Hepatocyte (in vitro differentiated cells): Measurements from ENCODE around the gene TNFAIP6. TPM values are rescaled to one million over a fixed set of nuclear protein-coding genes. Genes with fewer than 3 reads are reported as not detected.

Source experiments
- DNase-seq: peaks from one replicate; pipeline ENCODE4 v3.0.0-alpha.2; 2016; ENCODE audit warnings: low spot score
- H2AFZ ChIP-seq: fragments of 200-600 bp; sonication (generic); 2 replicates; pipeline ENCODE4 v1.6.0; 2016; ENCODE audit warnings: antibody characterized with exemption, mild to moderate bottlenecking
- H3K27ac ChIP-seq: fragments of 200-600 bp; sonication (generic); 2 replicates; pipeline ENCODE4 v1.5.1; 2016; ENCODE audit warnings: mild to moderate bottlenecking
- H3K27me3 ChIP-seq: fragments of 200-600 bp; sonication (generic); 2 replicates; pipeline ENCODE4 v1.6.1; 2016
- H3K36me3 ChIP-seq: fragments of 200-600 bp; sonication (generic); replicated peaks from 2 replicates; pipeline ENCODE4 v1.5.1; 2016; ENCODE audit warnings: low read depth; ENCODE audit not compliant: insufficient read depth
- H3K4me1 ChIP-seq: fragments of 200-600 bp; sonication (generic); 2 replicates; pipeline ENCODE4 v1.5.1; 2016; ENCODE audit warnings: mild to moderate bottlenecking, moderate library complexity; ENCODE audit not compliant: insufficient read depth
- H3K4me2 ChIP-seq: fragments of 200-600 bp; sonication (generic); 2 replicates; pipeline ENCODE4 v1.6.0; 2016
- H3K4me3 ChIP-seq: fragments of 200-600 bp; sonication (generic); 2 replicates; pipeline ENCODE4 v1.5.1; 2016; ENCODE audit warnings: mild to moderate bottlenecking
- H3K79me2 ChIP-seq: fragments of 200-600 bp; sonication (generic); 2 replicates; pipeline ENCODE4 v1.6.0; 2017; ENCODE audit warnings: mild to moderate bottlenecking
- H3K9me2 ChIP-seq: fragments of 200-600 bp; sonication (generic); replicated peaks from 2 replicates; pipeline ENCODE4 v1.6.0; 2017; ENCODE audit warnings: mild to moderate bottlenecking; ENCODE audit not compliant: insufficient read depth
- H3K9me3 ChIP-seq: fragments of 200-600 bp; sonication (generic); 2 replicates; pipeline ENCODE4 v1.5.1; 2016; ENCODE audit warnings: low read depth, mild to moderate bottlenecking
- H4K20me1 ChIP-seq: fragments of 200-600 bp; sonication (generic); 2 replicates; pipeline ENCODE4 v1.6.0; 2016; ENCODE audit warnings: mild to moderate bottlenecking; ENCODE audit not compliant: insufficient read depth, poor library complexity, severe bottlenecking
- EZH2 ChIP-seq: fragments of 200-600 bp; sonication (generic); IDR thresholded peaks from 2 replicates; pipeline ENCODE4 v1.6.1; 2016; ENCODE audit warnings: antibody characterized with exemption, mild to moderate bottlenecking, borderline replicate concordance
- EZH2phosphoT487 ChIP-seq: fragments of 200-600 bp; sonication (generic); IDR thresholded peaks from one replicate; pipeline ENCODE4 v1.6.1; 2018; ENCODE audit warnings: antibody characterized with exemption, mild to moderate bottlenecking, low read depth, moderate library complexity; ENCODE audit not compliant: unreplicated experiment, severe bottlenecking
- WGBS: methylation state at CpG from one replicate; pipeline ENCODE4 v1.1.6; 2016; ENCODE audit warnings: low lambda C conversion rate; ENCODE audit errors: missing lambda C conversion rate; 5-methylcytosine and 5-hydroxymethylcytosine counted together
- polyA plus RNA-seq: library from polyadenylated mRNA; unstranded; fragments of >200 nt; fragmentation: Nextera tagmentation; extraction: Ambion mirVana; gene quantifications from 2 replicates; pipeline ENCODE4 v1.2.1, GENCODE V29; 2016
- total RNA-seq: library from RNA; depleted of rRNA; stranded (reverse); fragments of >200 nt; gene quantifications from 2 replicates; pipeline ENCODE4 v1.2.3, GENCODE V29; 2014
- TF ChIP-seq, protein P1 (sequence below): fragments of 200-600 bp; sonication (generic); IDR thresholded peaks from 2 replicates; pipeline ENCODE4 v1.5.1; 2016; ENCODE audit warnings: antibody characterized with exemption, mild to moderate bottlenecking; ENCODE audit not compliant: poor library complexity

The TNFAIP6 gene
- total and polyA plus RNA-seq, 2 experiments from 2014 or later = 10.5 to 13.0 TPM

DNA sequence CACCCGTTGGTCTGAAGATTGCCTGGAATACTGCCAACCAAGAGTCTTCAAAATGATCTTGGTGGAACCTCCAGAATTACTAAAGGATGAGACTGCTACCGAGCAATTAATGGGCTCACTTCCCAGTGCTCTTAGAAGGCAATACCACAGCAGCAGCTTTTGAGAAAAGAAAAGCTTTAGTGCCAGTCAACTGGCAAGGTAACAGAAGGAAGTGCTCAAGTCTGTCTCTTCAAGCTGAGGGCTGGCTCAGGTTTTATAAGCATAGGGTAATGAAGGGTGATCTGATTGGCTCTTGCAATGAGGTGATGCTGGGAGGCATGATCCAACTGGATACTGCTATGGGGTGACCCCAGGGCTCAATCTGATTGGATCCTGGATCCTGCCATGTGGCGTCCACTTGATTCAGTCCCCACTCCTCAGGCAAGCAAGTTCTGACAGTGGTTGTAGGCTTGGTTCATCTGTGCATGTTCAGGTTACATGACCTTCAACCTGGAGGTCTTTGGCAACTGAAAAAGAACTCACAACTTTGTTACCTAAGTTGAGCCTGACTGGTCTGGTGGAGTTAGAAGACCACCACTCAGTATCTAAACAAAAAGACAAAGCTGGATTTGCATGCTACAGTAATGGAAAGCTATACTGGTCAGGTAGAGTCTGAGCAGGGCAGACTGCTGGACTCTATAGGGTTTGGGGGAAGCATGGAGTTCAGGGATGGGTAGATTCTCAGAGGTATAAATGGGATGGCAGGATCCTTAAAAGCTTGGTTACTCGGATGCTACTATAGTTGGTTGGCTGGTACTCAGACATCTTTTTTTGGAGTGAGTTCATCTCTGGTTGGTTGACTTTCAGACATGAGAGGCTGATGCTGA lies 38.4 kb downstream of the TNFAIP6 start:
- H3K4me3 ChIP-seq = no peak overlapping the region
- no peaks in the 10 kb centered on the region for H3K9me2 ChIP-seq
- TF ChIP-seq EZH2phosphoT487 (no peak), EZH2 (no peak)
- TF ChIP-seq, protein P1, sequence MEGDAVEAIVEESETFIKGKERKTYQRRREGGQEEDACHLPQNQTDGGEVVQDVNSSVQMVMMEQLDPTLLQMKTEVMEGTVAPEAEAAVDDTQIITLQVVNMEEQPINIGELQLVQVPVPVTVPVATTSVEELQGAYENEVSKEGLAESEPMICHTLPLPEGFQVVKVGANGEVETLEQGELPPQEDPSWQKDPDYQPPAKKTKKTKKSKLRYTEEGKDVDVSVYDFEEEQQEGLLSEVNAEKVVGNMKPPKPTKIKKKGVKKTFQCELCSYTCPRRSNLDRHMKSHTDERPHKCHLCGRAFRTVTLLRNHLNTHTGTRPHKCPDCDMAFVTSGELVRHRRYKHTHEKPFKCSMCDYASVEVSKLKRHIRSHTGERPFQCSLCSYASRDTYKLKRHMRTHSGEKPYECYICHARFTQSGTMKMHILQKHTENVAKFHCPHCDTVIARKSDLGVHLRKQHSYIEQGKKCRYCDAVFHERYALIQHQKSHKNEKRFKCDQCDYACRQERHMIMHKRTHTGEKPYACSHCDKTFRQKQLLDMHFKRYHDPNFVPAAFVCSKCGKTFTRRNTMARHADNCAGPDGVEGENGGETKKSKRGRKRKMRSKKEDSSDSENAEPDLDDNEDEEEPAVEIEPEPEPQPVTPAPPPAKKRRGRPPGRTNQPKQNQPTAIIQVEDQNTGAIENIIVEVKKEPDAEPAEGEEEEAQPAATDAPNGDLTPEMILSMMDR = no peak
- H3K36me3 ChIP-seq = no peaks in the 10 kb centered on the region
- no peak overlapping the region for H3K4me2 ChIP-seq
- DNase-seq = no peak
- H3K4me1 ChIP-seq = no peaks in the 10 kb centered on the region
- H3K79me2 ChIP-seq = no peaks in the 10 kb centered on the region
- no peak overlapping the region for H3K27ac ChIP-seq
- no peaks in the 10 kb centered on the region for H3K27me3 ChIP-seq
- no peaks in the 10 kb centered on the region for H3K9me3 ChIP-seq
- no peaks in the 10 kb centered on the region for H4K20me1 ChIP-seq
- WGBS = 94% methylated on average over 4 of the region's 4 CpGs
- H2AFZ ChIP-seq = no peak overlapping the region

DNA sequence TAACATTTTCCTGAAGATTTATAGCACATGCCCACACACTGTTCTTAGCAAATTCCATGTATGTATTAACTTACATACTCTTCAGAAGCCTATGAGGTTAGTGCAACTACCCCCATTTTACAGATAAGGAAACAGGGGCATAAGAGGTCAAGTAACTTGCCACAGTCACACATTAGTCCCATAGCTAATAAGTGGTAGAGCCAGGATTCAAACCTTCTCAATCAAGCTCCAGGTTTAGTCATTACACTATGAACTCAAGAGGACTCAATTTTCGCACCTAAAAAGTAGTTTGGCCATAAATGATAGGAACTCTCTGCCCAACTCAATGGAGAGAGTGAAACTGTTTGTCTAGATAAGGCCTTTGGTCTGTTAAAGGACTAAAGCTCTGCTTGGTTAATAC lies 42.6 kb downstream of the TNFAIP6 start:
- Histone ChIP-seq H2AFZ (no peak overlapping the region), H3K9me2 (no peaks in the 10 kb centered on the region), H3K36me3 (no peaks in the 10 kb centered on the region), H3K79me2 (no peaks in the 10 kb centered on the region), H3K9me3 (no peaks in the 10 kb centered on the region), H3K4me2 (no peak overlapping the region), H3K27me3 (no peaks in the 10 kb centered on the region), H3K4me3 (no peak overlapping the region), H4K20me1 (no peaks in the 10 kb centered on the region), H3K4me1 (no peaks in the 10 kb centered on the region), H3K27ac (no peak overlapping the region)
- no peak for TF ChIP-seq EZH2phosphoT487
- TF ChIP-seq, protein P1 = no peak
- TF ChIP-seq EZH2 = no peak
- no peak for DNase-seq
- WGBS = 97% methylated on average over 1 of the region's 1 CpG

DNA sequence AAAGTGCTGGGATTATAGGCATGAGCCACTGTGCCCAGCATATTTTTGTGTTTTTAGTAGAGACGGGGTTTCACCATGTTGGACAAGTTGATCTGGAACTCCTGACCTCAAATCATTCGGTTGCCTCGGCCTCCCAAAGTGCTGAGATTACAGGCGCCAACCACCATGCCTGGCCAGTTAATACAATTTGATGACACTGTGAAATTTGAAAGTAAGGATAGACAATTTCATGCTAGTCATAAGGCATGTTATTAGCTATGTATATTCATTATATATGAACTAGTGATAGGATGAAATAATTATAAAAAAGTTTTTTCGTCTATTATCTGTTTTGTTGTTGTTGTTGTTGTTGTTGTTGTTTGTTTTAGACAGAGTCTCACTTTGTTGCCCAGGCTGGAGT lies 43.8 kb downstream of the TNFAIP6 start:
- Histone ChIP-seq H4K20me1 (no peaks in the 10 kb centered on the region), H2AFZ (no peak overlapping the region), H3K9me2 (no peaks in the 10 kb centered on the region), H3K4me3 (no peak overlapping the region), H3K27me3 (no peaks in the 10 kb centered on the region), H3K4me2 (no peak overlapping the region), H3K79me2 (no peaks in the 10 kb centered on the region), H3K9me3 (no peaks in the 10 kb centered on the region), H3K36me3 (no peaks in the 10 kb centered on the region), H3K4me1 (no peaks in the 10 kb centered on the region), H3K27ac (no peak overlapping the region)
- no peak for DNase-seq
- 97% methylated on average over 5 of the region's 5 CpGs for whole genome bisulfite sequencing
- TF ChIP-seq EZH2phosphoT487 = no peak
- TF ChIP-seq, protein P1 = no peak
- TF ChIP-seq EZH2 = no peak
